SK-N-SH treated with all-trans-retinoic acid at 6 μM for 48 hours (cell line): ENCODE data around the gene PTBP2.

Experiments
- ATAC-seq: fragments of 200-7000 bp; cut with Tn5 transposase; 3 replicates; pipeline ENCODE4 v1.9.1; 2020; ENCODE audit warnings: mild to moderate bottlenecking, moderate library complexity
- BACH2 ChIP-seq: fragments of 250-450 bp; sonication (Bioruptor Pico); IDR thresholded peaks from 2 replicates; pipeline ENCODE4 v1.9.0; 2021; ENCODE audit warnings: mild to moderate bottlenecking, borderline replicate concordance
- CSRNP3 ChIP-seq: fragments of 250-450 bp; sonication (Bioruptor Pico); IDR thresholded peaks from 2 replicates; pipeline ENCODE4 v1.5.1; 2021; ENCODE audit warnings: mild to moderate bottlenecking, moderate library complexity
- ESRRG ChIP-seq: fragments of 250-450 bp; sonication (Bioruptor Pico); IDR thresholded peaks from 2 replicates; pipeline ENCODE4 v1.6.1; 2021; ENCODE audit warnings: mild to moderate bottlenecking
- GLIS3 ChIP-seq: fragments of 250-450 bp; sonication (Bioruptor Pico); IDR thresholded peaks from 2 replicates; pipeline ENCODE4 v1.5.0; 2020; ENCODE audit warnings: mild to moderate bottlenecking, moderate library complexity
- ISL1 ChIP-seq: fragments of 250-450 bp; sonication (Bioruptor Pico); IDR thresholded peaks from 2 replicates; pipeline ENCODE4 v2.1.2; 2022; ENCODE audit warnings: mild to moderate bottlenecking, moderate library complexity
- OSR1 ChIP-seq: fragments of 250-450 bp; sonication (Bioruptor Pico); IDR thresholded peaks from 2 replicates; pipeline ENCODE4 v1.8.0; 2022; ENCODE audit warnings: moderate library complexity, mild to moderate bottlenecking, inconsistent platforms
- PPARA ChIP-seq: fragments of 250-450 bp; sonication (Bioruptor Pico); IDR thresholded peaks from 2 replicates; pipeline ENCODE4 v1.5.0; 2020; ENCODE audit warnings: mild to moderate bottlenecking, borderline replicate concordance
- RARB ChIP-seq: fragments of 250-450 bp; sonication (Bioruptor Pico); IDR thresholded peaks from 2 replicates; pipeline ENCODE4 v1.8.0; 2021; ENCODE audit warnings: mild to moderate bottlenecking, moderate library complexity
- SNAI2 ChIP-seq: fragments of 250-450 bp; sonication (Bioruptor Pico); IDR thresholded peaks from 2 replicates; pipeline ENCODE4 v1.5.0; 2020; ENCODE audit warnings: mild to moderate bottlenecking, moderate library complexity
- TCF4 ChIP-seq: fragments of 250-450 bp; sonication (Bioruptor Pico); IDR thresholded peaks from 2 replicates; pipeline ENCODE4 v1.8.0; 2021; ENCODE audit warnings: mild to moderate bottlenecking, moderate library complexity, borderline replicate concordance
- ZFP3 ChIP-seq: fragments of 250-450 bp; sonication (Bioruptor Pico); IDR thresholded peaks from 2 replicates; pipeline ENCODE4 v1.5.0; 2020; ENCODE audit warnings: mild to moderate bottlenecking, moderate library complexity
- ZFP30 ChIP-seq: fragments of 450-650 bp; formaldehyde crosslinking; IDR thresholded peaks from 2 replicates; pipeline ENCODE4 v1.5.0; 2022; ENCODE audit warnings: mild to moderate bottlenecking, moderate library complexity
- ZNF8 ChIP-seq: fragments of 450-650 bp; formaldehyde crosslinking; IDR thresholded peaks from 2 replicates; pipeline ENCODE4 v1.5.0; 2020; ENCODE audit warnings: mild to moderate bottlenecking, moderate library complexity
- TF ChIP-seq, protein P1 (sequence below): fragments of 250-450 bp; sonication (Bioruptor Pico); IDR thresholded peaks from 2 replicates; pipeline ENCODE4 v1.8.0; 2020; ENCODE audit warnings: mild to moderate bottlenecking, moderate library complexity, borderline replicate concordance
- TF ChIP-seq, protein P2 (sequence below): fragments of 250-450 bp; sonication (Bioruptor Pico); IDR thresholded peaks from 2 replicates; pipeline ENCODE4 v1.5.0; 2020; ENCODE audit warnings: mild to moderate bottlenecking, moderate library complexity

PTBP2 gene

DNA sequence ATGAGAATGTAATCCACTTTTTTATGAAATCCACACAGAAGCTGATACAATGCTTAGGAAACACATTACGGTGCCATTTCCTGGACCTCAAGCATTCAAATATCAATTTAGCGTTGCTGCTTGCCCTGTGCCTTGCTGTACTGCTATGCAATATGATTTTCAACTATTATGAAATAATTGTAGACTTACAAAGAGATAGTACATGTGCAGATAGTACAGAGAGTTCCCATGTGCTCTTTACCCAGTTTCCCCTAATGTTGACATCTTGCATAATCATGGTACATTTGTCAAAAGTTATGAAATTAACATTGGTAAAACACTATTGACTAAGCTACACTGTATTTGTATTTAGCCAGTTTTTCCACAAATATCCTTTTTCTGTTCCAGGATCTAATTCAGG is 37.7 kb upstream of the PTBP2 start:
- no peak for ATAC-seq
- no peak for TF ChIP-seq CSRNP3 (CRISPR knock-in tag)

DNA sequence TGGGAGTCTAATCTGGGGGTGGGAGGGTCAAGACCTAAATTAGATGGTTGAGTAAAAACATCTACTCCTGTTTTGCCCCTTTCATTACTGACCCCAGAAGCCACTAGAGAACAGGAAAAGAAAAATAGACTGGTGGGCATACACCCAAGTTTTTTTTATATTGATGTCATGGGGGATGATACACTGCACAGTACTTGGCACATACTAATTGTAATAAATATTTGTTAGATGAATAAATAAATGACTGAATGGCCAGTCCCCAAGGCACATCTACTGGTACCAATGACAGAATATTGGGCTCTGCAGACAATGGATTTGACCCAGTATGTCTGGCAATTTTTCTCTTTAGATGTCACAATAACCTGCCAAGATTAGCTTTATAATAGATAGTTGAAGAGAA is 36.8 kb upstream of the PTBP2 start:
- no peak for ATAC-seq
- no peak for TF ChIP-seq TCF4
- no peak for TF ChIP-seq ZNF8 (CRISPR knock-in tag)
- TF ChIP-seq PPARA (CRISPR knock-in tag), result no peak
- no peak for TF ChIP-seq ISL1 (CRISPR knock-in tag)
- TF ChIP-seq SNAI2 (CRISPR knock-in tag), result no peak
- no peak for TF ChIP-seq GLIS3
- TF ChIP-seq, protein P1, sequence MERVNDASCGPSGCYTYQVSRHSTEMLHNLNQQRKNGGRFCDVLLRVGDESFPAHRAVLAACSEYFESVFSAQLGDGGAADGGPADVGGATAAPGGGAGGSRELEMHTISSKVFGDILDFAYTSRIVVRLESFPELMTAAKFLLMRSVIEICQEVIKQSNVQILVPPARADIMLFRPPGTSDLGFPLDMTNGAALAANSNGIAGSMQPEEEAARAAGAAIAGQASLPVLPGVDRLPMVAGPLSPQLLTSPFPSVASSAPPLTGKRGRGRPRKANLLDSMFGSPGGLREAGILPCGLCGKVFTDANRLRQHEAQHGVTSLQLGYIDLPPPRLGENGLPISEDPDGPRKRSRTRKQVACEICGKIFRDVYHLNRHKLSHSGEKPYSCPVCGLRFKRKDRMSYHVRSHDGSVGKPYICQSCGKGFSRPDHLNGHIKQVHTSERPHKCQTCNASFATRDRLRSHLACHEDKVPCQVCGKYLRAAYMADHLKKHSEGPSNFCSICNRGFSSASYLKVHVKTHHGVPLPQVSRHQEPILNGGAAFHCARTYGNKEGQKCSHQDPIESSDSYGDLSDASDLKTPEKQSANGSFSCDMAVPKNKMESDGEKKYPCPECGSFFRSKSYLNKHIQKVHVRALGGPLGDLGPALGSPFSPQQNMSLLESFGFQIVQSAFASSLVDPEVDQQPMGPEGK, result no peak
- TF ChIP-seq, protein P2, sequence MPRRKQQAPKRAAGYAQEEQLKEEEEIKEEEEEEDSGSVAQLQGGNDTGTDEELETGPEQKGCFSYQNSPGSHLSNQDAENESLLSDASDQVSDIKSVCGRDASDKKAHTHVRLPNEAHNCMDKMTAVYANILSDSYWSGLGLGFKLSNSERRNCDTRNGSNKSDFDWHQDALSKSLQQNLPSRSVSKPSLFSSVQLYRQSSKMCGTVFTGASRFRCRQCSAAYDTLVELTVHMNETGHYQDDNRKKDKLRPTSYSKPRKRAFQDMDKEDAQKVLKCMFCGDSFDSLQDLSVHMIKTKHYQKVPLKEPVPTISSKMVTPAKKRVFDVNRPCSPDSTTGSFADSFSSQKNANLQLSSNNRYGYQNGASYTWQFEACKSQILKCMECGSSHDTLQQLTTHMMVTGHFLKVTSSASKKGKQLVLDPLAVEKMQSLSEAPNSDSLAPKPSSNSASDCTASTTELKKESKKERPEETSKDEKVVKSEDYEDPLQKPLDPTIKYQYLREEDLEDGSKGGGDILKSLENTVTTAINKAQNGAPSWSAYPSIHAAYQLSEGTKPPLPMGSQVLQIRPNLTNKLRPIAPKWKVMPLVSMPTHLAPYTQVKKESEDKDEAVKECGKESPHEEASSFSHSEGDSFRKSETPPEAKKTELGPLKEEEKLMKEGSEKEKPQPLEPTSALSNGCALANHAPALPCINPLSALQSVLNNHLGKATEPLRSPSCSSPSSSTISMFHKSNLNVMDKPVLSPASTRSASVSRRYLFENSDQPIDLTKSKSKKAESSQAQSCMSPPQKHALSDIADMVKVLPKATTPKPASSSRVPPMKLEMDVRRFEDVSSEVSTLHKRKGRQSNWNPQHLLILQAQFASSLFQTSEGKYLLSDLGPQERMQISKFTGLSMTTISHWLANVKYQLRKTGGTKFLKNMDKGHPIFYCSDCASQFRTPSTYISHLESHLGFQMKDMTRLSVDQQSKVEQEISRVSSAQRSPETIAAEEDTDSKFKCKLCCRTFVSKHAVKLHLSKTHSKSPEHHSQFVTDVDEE (CRISPR knock-in tag), result no peak
- no peak for TF ChIP-seq ZFP30 (CRISPR knock-in tag)
- TF ChIP-seq BACH2 (CRISPR knock-in tag), result no peak
- TF ChIP-seq ZFP3, result no peak
- no peak for TF ChIP-seq OSR1
- TF ChIP-seq RARB (CRISPR knock-in tag), result no peak

GRCh38 chr1:96688767-96689166 is 32.8 kb upstream of the PTBP2 start:
- no peak for TF ChIP-seq PPARA (CRISPR knock-in tag)
- TF ChIP-seq TCF4, result no peak
- TF ChIP-seq GLIS3, result no peak
- no peak for ATAC-seq

DNA sequence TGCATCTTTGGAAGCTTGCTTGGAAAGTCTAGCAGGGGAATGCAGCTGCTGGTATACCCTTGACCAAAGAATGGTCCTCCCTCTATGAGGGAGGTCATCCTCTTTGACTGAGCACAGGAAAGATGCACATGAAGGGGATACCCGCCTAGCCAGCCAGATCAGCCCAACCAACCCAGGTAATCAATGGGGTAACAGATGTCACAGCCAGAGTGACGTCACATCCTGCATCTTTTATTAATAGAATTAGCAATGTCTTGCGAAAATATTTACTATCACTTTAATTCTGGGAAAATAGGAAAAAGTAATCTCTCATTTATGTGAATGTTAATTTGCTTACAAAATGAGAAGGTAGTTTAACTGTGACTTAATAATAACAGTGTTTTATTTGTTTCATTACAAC is 25.6 kb upstream of the PTBP2 start:
- ATAC-seq, result no peak
- TF ChIP-seq, protein P1, result no peak
- TF ChIP-seq SNAI2 (CRISPR knock-in tag) (no peak), ESRRG (CRISPR knock-in tag) (no peak), BACH2 (CRISPR knock-in tag) (no peak), RARB (CRISPR knock-in tag) (no peak)
- TF ChIP-seq, protein P2 (CRISPR knock-in tag), result no peak
